DND-41 (cell line): ENCODE measurements around the gene HSF2BP.

ENCODE experiments used
- EZH2 ChIP-seq: IDR thresholded peaks from 3 replicates; pipeline ENCODE4 v1.6.1; 2012; ENCODE audit warnings: borderline replicate concordance, low read depth, mild to moderate bottlenecking, moderate library complexity, low read length, inconsistent platforms; ENCODE audit not compliant: severe bottlenecking
- TF ChIP-seq, protein P1 (sequence below): IDR thresholded peaks from 2 replicates; pipeline ENCODE4 v1.5.1; 2012; ENCODE audit warnings: borderline replicate concordance, low read length, moderate library complexity, mild to moderate bottlenecking; ENCODE audit not compliant: poor library complexity, severe bottlenecking; ENCODE audit errors: extremely low read depth

DNA sequence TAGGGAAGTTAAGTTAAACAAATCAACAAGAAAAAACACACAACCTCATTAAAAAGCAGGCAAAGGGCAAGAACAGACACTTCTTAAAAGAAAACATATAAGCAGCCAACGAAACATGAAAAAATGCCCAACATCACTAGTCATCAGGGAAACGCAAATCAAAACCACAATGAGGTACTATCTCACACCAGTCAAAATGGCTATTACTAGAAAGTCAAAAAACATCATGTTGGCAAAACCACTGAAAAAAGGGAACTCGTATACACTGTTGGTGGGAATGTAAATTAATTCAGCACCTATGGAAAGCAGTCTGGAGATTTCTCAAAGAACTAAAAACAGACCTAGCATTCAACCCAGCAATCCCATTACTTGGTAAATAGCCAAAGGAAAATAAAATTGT lies 51.1 kb downstream of the HSF2BP start:
- TF ChIP-seq, protein P1, sequence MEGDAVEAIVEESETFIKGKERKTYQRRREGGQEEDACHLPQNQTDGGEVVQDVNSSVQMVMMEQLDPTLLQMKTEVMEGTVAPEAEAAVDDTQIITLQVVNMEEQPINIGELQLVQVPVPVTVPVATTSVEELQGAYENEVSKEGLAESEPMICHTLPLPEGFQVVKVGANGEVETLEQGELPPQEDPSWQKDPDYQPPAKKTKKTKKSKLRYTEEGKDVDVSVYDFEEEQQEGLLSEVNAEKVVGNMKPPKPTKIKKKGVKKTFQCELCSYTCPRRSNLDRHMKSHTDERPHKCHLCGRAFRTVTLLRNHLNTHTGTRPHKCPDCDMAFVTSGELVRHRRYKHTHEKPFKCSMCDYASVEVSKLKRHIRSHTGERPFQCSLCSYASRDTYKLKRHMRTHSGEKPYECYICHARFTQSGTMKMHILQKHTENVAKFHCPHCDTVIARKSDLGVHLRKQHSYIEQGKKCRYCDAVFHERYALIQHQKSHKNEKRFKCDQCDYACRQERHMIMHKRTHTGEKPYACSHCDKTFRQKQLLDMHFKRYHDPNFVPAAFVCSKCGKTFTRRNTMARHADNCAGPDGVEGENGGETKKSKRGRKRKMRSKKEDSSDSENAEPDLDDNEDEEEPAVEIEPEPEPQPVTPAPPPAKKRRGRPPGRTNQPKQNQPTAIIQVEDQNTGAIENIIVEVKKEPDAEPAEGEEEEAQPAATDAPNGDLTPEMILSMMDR: no peak
- TF ChIP-seq EZH2: no peak
